K562 treated with DMSO at 1 percent for 48 hours (cell line): ENCODE measurements around the gene ADCK1. TPM values are rescaled to one million over a fixed set of nuclear protein-coding genes. Genes with fewer than 3 reads are reported as not detected.

Experiments
- total RNA-seq: library from RNA; unstranded; fragments of 300-600 nt; gene quantifications from 2 replicates; pipeline ENCODE4 v1.2.3, GENCODE V29; 2022; ENCODE audit warnings: low replicate concordance; ENCODE audit errors: extremely low read depth

ADCK1 gene
- total RNA-seq: not detected in 2 replicates

GRCh38 chr14:77799863-77800730, at the start of gene ADCK1:
Gene ADCK1, plus strand, starts transcription at chr14:77800109. Its CDS starts 18,870 bp downstream, at chr14:77818979.

GRCh38 chr14:77760381-77761204, 39.3 kb upstream of the ADCK1 start, which contains the start of gene SNW1:
Gene SNW1, minus strand, starts transcription at chr14:77761156. Its CDS starts 29 bp downstream, at chr14:77761127.

Other genes with a start within 250 kb of the ADCK1 start
- gene SPTLC2, start 183.5 kb upstream of the ADCK1 start, total RNA-seq: not detected in 2 replicates
- not detected in 2 replicates for gene ALKBH1, start 92.1 kb upstream of the ADCK1 start, total RNA-seq
- not detected in 2 replicates for gene SLIRP, start 92.0 kb upstream of the ADCK1 start, total RNA-seq
- gene SNW1, start 39.0 kb upstream of the ADCK1 start, total RNA-seq: not detected in 2 replicates